ENCODE data around the gene YEATS4. TPM values are rescaled to one million over a fixed set of nuclear protein-coding genes. Genes with fewer than 3 reads are reported as not detected.

YEATS4 gene
- polyA plus RNA-seq, 3 donors: 6.6 to 20.9 (median 16.0) TPM

DNA sequence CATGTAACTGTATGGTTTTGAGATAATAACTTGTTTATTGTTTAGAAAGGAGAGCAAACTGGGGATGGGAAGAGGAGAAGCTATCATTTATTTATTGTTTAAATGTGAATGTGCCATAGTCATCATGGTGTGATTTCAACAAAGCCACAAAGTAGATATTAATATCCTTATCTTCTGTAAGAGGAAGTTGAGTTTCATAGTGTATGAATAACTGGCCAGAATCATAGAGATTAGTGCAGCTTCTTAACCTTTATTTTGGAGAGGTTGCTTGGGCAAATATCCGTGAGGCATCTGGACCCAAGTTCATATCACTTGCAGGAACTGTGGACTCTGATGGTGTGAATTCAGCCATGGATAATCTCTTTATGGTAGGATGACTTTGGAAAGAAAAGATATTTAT lies 38.2 kb upstream of the YEATS4 start:
- WGBS (ENCODE audit: insufficient coverage): 0% methylated on average over 1 of the region's 1 CpG
- Mint-ChIP-seq H3K4me3 (peak overlapping the region in 1 of 2 donors; percentile 65), H3K27ac (peak overlapping the region in 6 of 7 donors; percentile 5 to 90 (median 50)), H3K36me3 (peaks cover 0 to 6% of the 10 kb centered on the region in 2 donors), H3K9me3 (peaks cover 4 to 27% (median 9%) of the 10 kb centered on the region in 7 donors), H3K4me1 (peaks cover 64% of the 10 kb centered on the region), H3K27me3 (ENCODE audit: low read depth in 3 of 3) (peaks cover 0 to 2% (median 0%) of the 10 kb centered on the region in 3 donors)
- TF ChIP-seq, protein P1, sequence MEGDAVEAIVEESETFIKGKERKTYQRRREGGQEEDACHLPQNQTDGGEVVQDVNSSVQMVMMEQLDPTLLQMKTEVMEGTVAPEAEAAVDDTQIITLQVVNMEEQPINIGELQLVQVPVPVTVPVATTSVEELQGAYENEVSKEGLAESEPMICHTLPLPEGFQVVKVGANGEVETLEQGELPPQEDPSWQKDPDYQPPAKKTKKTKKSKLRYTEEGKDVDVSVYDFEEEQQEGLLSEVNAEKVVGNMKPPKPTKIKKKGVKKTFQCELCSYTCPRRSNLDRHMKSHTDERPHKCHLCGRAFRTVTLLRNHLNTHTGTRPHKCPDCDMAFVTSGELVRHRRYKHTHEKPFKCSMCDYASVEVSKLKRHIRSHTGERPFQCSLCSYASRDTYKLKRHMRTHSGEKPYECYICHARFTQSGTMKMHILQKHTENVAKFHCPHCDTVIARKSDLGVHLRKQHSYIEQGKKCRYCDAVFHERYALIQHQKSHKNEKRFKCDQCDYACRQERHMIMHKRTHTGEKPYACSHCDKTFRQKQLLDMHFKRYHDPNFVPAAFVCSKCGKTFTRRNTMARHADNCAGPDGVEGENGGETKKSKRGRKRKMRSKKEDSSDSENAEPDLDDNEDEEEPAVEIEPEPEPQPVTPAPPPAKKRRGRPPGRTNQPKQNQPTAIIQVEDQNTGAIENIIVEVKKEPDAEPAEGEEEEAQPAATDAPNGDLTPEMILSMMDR (IDR thresholded peaks at IDR 0.05): no peak
- H4K20me1 ChIP-seq (ENCODE audit: insufficient read depth, low read length): no peaks in the 10 kb centered on the region
- peaks cover 0 to 4% of the 10 kb centered on the region in 2 donors for H3K9me3 ChIP-seq (replicated peaks in 1 of 2; ENCODE audit: control insufficient read depth in 1 of 2, insufficient read depth in 1 of 2, low read length in 2 of 2)
- peak overlapping the region in 1 of 3 experiments; percentile 57 for H3K4me3 ChIP-seq (replicated peaks in 1 of 3; ENCODE audit: low read depth in 2 of 3, low read length in 3 of 3)
- peak overlapping the region; percentile 71 for H3K4me2 ChIP-seq (replicated peaks; ENCODE audit: extremely low read depth, low read length, poor library complexity, severe bottlenecking)
- intact Hi-C loops (cut with micrococcal nuclease): no loop called here
- DNase-seq: peak in 1 of 3 donors; percentile 49
- H3K27me3 ChIP-seq (ENCODE audit: control insufficient read depth in 2 of 2, insufficient read depth in 2 of 2, low read length in 2 of 2): no peaks in the 10 kb centered on the region
- H3K27ac ChIP-seq (ENCODE audit: low read depth in 1 of 2, low read length in 2 of 2): peak overlapping the region in 1 of 2 donors; percentile 56
- H3K4me1 ChIP-seq (ENCODE audit: control insufficient read depth in 1 of 2, insufficient read depth in 2 of 2, low read length in 2 of 2): peaks cover 25 to 59% of the 10 kb centered on the region in 2 donors
- peaks cover 61% of the 10 kb centered on the region for H3K79me2 ChIP-seq (ENCODE audit: insufficient read depth, low read length)
- H3K36me3 ChIP-seq (replicated peaks in 1 of 2; ENCODE audit: control insufficient read depth in 1 of 2, insufficient read depth in 2 of 2, low read length in 2 of 2): no peaks in the 10 kb centered on the region
- H3K9ac ChIP-seq (ENCODE audit: insufficient read depth, low read length, poor library complexity, severe bottlenecking): no peak overlapping the region
- peak overlapping the region; percentile 4 for H2AFZ ChIP-seq (ENCODE audit: insufficient read depth, low read depth, low read length, poor library complexity, severe bottlenecking)

DNA sequence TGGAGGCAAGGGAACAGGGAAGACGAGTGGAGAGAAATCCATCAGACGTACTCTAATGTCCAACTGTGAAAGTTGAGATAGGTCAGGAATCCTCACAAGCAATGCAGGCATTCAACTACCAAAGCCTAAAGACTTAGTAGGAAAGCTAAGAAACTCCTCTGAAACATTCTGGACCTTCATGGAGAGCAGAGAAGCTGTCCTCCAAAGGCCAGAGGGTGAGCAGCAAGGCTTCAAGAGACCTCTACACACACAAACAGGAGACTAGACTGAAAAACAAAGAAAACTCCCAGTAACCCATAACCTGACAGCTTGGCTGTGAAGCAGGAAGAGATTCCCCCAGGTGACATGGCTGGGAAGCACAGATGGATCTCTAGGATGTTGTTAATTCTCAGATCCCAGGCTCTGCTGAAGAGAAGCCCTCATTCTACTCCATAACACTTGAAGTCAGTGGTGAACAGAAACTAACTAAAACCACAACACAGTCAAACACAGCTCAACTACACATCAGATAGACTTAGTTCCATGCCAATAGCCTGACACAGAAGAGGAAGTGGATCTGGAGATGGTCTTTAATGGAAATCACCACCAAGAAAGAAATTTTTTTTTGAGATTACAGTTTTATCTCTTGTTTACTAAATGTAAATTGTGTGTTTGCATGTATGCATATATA lies 34.6 kb upstream of the YEATS4 start:
- DNase-seq: peak in 2 of 3 donors; percentile 63 to 72
- no CpG with 5 or more reads among the region's 2 CpGs for WGBS (ENCODE audit: insufficient coverage)
- peak overlapping the region; percentile 54 to 61 for H3K4me3 Mint-ChIP-seq

More for the DNA sequence above, 34.6 kb upstream of the YEATS4 start:
- H3K4me1 ChIP-seq (ENCODE audit: control insufficient read depth in 1 of 2, insufficient read depth in 2 of 2, low read length in 2 of 2): peaks cover 45 to 86% of the 10 kb centered on the region in 2 donors
- H2AFZ ChIP-seq (ENCODE audit: insufficient read depth, low read depth, low read length, poor library complexity, severe bottlenecking): peak overlapping the region; percentile 51
- H3K9me3 Mint-ChIP-seq: peaks cover 0 to 8% (median 0%) of the 10 kb centered on the region in 7 donors
- no peaks in the 10 kb centered on the region for H3K27me3 Mint-ChIP-seq (ENCODE audit: low read depth in 3 of 3)
- H3K27ac ChIP-seq (ENCODE audit: low read depth in 1 of 2, low read length in 2 of 2): peak overlapping the region; percentile 26 to 83
- TF ChIP-seq, protein P1 (IDR thresholded peaks at IDR 0.05): no peak
- intact Hi-C loops (cut with micrococcal nuclease): no loop called here
- no peaks in the 10 kb centered on the region for H3K9me3 ChIP-seq (replicated peaks in 1 of 2; ENCODE audit: control insufficient read depth in 1 of 2, insufficient read depth in 1 of 2, low read length in 2 of 2)
- H3K4me2 ChIP-seq (replicated peaks; ENCODE audit: extremely low read depth, low read length, poor library complexity, severe bottlenecking): peak overlapping the region; percentile 59
- H3K27ac Mint-ChIP-seq: peak overlapping the region in 6 of 7 donors; percentile 68 to 82 (median 76)
- no peaks in the 10 kb centered on the region for H3K27me3 ChIP-seq (ENCODE audit: control insufficient read depth in 2 of 2, insufficient read depth in 2 of 2, low read length in 2 of 2)
- peaks cover 97% of the 10 kb centered on the region for H3K79me2 ChIP-seq (ENCODE audit: insufficient read depth, low read length)
- no peaks in the 10 kb centered on the region for H3K36me3 ChIP-seq (replicated peaks in 1 of 2; ENCODE audit: control insufficient read depth in 1 of 2, insufficient read depth in 2 of 2, low read length in 2 of 2)
- no peaks in the 10 kb centered on the region for H4K20me1 ChIP-seq (ENCODE audit: insufficient read depth, low read length)
- peak overlapping the region; percentile 38 for H3K9ac ChIP-seq (ENCODE audit: insufficient read depth, low read length, poor library complexity, severe bottlenecking)
- peaks cover 86% of the 10 kb centered on the region for H3K4me1 Mint-ChIP-seq
- peak overlapping the region in 2 of 3 experiments; percentile 44 to 66 for H3K4me3 ChIP-seq (replicated peaks in 1 of 3; ENCODE audit: low read depth in 2 of 3, low read length in 3 of 3)
- H3K36me3 Mint-ChIP-seq: peaks cover 3 to 6% of the 10 kb centered on the region in 2 donors
